Ascending aorta (tissue), 2 donors: ENCODE results near the gene DOCK2. TPM values are rescaled to one million over a fixed set of nuclear protein-coding genes. Genes with fewer than 3 reads are reported as not detected.

Experiments used
- DNase-seq, 2 donors: peaks; one replicate each; pipeline ENCODE4 v3.0.0-alpha.2; 2019; ENCODE audit warnings: low spot score in 2 of 2
- H3K27ac ChIP-seq, 2 donors: fragments of 200-600 bp; sonication (generic); one replicate each; pipeline ENCODE4 v1.5.1; 2016 to 2017; ENCODE audit warnings: mild to moderate bottlenecking in 1 of 2
- H3K27me3 ChIP-seq: fragments of 200-600 bp; sonication (generic); one replicate; pipeline ENCODE4 v1.5.1; 2017
- H3K36me3 ChIP-seq, 2 donors: fragments of 200-600 bp; sonication (generic); one replicate each; pipeline ENCODE4 v1.5.1; 2016
- H3K4me1 ChIP-seq, 2 donors: fragments of 200-600 bp; sonication (generic); one replicate each; pipeline ENCODE4 v1.5.1; 2016 to 2017; ENCODE audit warnings: mild to moderate bottlenecking in 1 of 2
- H3K4me3 ChIP-seq, 2 donors: fragments of 200-600 bp; sonication (generic); one replicate each; pipeline ENCODE4 v1.5.1; 2016 to 2017; ENCODE audit warnings: mild to moderate bottlenecking in 1 of 2
- H3K9me3 ChIP-seq, 2 donors: fragments of 200-600 bp; sonication (generic); one replicate each; pipeline ENCODE4 v1.5.1; 2016
- intact Hi-C: fragments of 100-400 bp; cut with DNase I; formaldehyde crosslinking; loops from one replicate; pipeline ENCODE4 v1.15.1; 2023
- total RNA-seq: library from RNA; depleted of rRNA; stranded (reverse); fragments of >200 nt; gene quantifications from one replicate; pipeline ENCODE4 v1.1.0, GENCODE V29; 2016
- TF ChIP-seq, protein P1 (sequence below), 3 experiments: fragments of 200-600 bp in 2 of 3; fragments of 450-650 bp in 1 of 3; sonication (generic) in 2 of 3; IDR thresholded peaks; one replicate each; pipeline ENCODE4 v1.5.1; 2016 to 2019; ENCODE audit warnings: antibody characterized with exemption in 3 of 3, mild to moderate bottlenecking in 1 of 3, moderate library complexity in 1 of 3

The DOCK2 gene
- total RNA-seq, 1 donor from 2014 or later, result 33.1 TPM

DNA sequence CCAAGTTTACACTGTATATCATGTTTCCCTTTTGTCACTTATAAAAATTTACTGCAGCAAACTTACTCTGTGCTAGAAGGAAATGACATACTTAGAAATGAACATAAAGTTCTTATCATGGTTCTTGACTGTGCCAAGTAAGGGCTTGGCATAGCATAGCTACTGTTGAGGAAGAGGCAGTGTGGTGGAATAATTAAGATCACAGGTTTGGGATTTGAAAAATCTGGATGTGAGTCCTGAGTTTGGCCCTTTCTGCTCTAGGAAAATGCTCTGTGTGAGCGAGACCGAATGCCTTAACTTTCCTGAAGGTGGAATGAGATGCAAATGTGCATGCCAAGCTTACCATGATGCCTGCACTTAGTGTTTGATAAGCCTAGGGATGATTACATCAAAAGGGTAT lies 243.7 kb downstream of the DOCK2 start:
- H3K4me3 ChIP-seq, result no peak overlapping the region

GRCh38 chr5:169881702-169882303 lies 244.7 kb downstream of the DOCK2 start:
- Histone ChIP-seq H3K4me1 (no peaks in the 10 kb centered on the region), H3K36me3 (no peaks in the 10 kb centered on the region), H3K27me3 (no peaks in the 10 kb centered on the region), H3K4me3 (no peak overlapping the region), H3K27ac (no peak overlapping the region), H3K9me3 (no peaks in the 10 kb centered on the region)
- intact Hi-C loops, result no loop called here
- no peak for DNase-seq
- TF ChIP-seq, protein P1, sequence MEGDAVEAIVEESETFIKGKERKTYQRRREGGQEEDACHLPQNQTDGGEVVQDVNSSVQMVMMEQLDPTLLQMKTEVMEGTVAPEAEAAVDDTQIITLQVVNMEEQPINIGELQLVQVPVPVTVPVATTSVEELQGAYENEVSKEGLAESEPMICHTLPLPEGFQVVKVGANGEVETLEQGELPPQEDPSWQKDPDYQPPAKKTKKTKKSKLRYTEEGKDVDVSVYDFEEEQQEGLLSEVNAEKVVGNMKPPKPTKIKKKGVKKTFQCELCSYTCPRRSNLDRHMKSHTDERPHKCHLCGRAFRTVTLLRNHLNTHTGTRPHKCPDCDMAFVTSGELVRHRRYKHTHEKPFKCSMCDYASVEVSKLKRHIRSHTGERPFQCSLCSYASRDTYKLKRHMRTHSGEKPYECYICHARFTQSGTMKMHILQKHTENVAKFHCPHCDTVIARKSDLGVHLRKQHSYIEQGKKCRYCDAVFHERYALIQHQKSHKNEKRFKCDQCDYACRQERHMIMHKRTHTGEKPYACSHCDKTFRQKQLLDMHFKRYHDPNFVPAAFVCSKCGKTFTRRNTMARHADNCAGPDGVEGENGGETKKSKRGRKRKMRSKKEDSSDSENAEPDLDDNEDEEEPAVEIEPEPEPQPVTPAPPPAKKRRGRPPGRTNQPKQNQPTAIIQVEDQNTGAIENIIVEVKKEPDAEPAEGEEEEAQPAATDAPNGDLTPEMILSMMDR (IDR thresholded peaks at IDR 0.05), result no peak

More for the DNA sequence above, 243.7 kb downstream of the DOCK2 start:
- H3K4me1 ChIP-seq, result no peaks in the 10 kb centered on the region
- H3K27ac ChIP-seq, result no peak overlapping the region
- no peaks in the 10 kb centered on the region for H3K27me3 ChIP-seq
- no peaks in the 10 kb centered on the region for H3K36me3 ChIP-seq
- no peak for DNase-seq
- H3K9me3 ChIP-seq, result no peaks in the 10 kb centered on the region
- intact Hi-C loops, result no loop called here
- TF ChIP-seq, protein P1 (IDR thresholded peaks at IDR 0.05), result no peak

DNA sequence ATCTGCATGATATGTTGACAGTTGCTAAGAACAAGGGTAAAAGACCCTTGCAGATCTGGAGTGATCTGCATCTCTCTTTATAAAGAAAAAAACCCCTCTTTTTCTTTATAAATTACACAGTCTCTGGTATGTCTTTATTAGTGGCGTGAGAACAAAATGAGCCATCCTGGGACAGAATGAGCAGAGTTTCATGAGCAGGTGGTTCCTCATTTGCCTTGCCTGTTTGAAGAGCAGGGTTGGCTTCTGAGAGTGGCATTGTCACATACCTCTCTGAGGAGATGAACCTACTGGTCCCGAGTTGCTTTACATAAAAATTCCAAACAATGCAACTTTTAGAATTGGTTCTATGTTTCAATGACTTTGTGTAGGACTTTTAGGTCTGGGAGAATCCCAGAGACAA lies 249.0 kb downstream of the DOCK2 start:
- intact Hi-C loops, result no loop called here
- H3K4me3 ChIP-seq, result no peak overlapping the region
- DNase-seq, result no peak
- TF ChIP-seq, protein P1 (IDR thresholded peaks at IDR 0.05), result no peak
- no peaks in the 10 kb centered on the region for H3K9me3 ChIP-seq
- H3K36me3 ChIP-seq, result no peaks in the 10 kb centered on the region
- no peak overlapping the region for H3K27ac ChIP-seq
- no peaks in the 10 kb centered on the region for H3K27me3 ChIP-seq
- H3K4me1 ChIP-seq, result no peaks in the 10 kb centered on the region

- Histone ChIP-seq H3K4me3 (no peak overlapping the region), H3K9me3 (no peaks in the 10 kb centered on the region), H3K27ac (no peak overlapping the region), H3K4me1 (no peaks in the 10 kb centered on the region), H3K36me3 (no peaks in the 10 kb centered on the region), H3K27me3 (no peaks in the 10 kb centered on the region)
- no peak for DNase-seq
- intact Hi-C loops, result no loop called here
- TF ChIP-seq, protein P1 (IDR thresholded peaks at IDR 0.05), result no peak
Measured at GRCh38 chr5:169886677-169887076, 249.6 kb downstream of the DOCK2 start.

DNA sequence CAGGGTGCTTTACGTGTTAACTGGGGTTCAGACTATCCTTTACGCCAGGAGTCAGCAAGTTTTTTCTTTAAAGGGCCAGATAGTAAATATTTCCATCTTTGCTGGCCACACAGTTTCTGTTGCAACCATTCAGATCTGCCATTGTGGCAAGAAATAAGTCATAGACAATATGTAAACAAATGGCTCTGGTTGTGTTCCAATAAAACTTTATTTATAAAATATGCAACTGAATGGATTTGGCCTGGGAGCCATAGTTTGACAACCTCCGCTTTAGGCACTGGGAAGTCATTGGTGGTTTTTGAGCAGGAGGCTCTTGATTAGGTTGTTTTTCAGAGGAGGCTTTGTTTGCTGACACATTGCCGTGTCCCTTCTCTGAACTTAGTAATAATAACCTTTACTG lies 252.5 kb downstream of the DOCK2 start:
- Histone ChIP-seq H3K4me3 (no peak overlapping the region), H3K9me3 (no peaks in the 10 kb centered on the region), H3K36me3 (no peaks in the 10 kb centered on the region), H3K27me3 (no peaks in the 10 kb centered on the region), H3K4me1 (no peaks in the 10 kb centered on the region), H3K27ac (no peak overlapping the region)
- TF ChIP-seq, protein P1 (IDR thresholded peaks at IDR 0.05), result no peak
- DNase-seq, result no peak
- intact Hi-C loops, result no loop called here

DNA sequence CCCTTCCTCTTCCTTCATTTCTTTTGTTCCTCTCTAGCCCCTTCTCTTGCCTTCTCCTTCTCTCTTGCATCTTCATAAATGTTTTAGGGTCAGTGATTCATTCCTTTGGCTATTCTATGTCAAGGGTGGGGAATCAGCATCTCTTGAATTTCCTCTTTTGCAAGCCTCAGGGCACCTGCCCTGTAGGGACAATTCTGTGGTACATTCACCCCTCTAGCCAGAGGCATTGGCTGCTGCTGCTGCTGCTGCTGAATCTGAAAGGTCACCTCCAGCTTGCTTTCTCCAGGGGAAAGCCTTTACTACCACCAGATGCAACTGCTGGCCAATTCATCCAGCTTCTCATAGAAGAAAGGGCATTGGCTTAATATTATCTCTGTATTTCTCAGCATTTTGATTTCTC lies 255.9 kb downstream of the DOCK2 start:
- no peaks in the 10 kb centered on the region for H3K27me3 ChIP-seq
- TF ChIP-seq, protein P1 (IDR thresholded peaks at IDR 0.05), result no peak
- no peaks in the 10 kb centered on the region for H3K36me3 ChIP-seq
- H3K27ac ChIP-seq, result no peak overlapping the region
- no peaks in the 10 kb centered on the region for H3K4me1 ChIP-seq
- H3K4me3 ChIP-seq, result no peak overlapping the region
- intact Hi-C loops, result no loop called here
- no peak for DNase-seq
- no peaks in the 10 kb centered on the region for H3K9me3 ChIP-seq
